SK-N-SH treated with all-trans-retinoic acid at 6 μM for 48 hours (cell line): Measurements from ENCODE around the gene GDI2.

Experiments used
- ATAC-seq: fragments of 200-7000 bp; cut with Tn5 transposase; 3 replicates; pipeline ENCODE4 v1.9.1; 2020; ENCODE audit warnings: mild to moderate bottlenecking, moderate library complexity
- BACH2 ChIP-seq: fragments of 250-450 bp; sonication (Bioruptor Pico); IDR thresholded peaks from 2 replicates; pipeline ENCODE4 v1.9.0; 2021; ENCODE audit warnings: mild to moderate bottlenecking, borderline replicate concordance
- PPARA ChIP-seq: fragments of 250-450 bp; sonication (Bioruptor Pico); IDR thresholded peaks from 2 replicates; pipeline ENCODE4 v1.5.0; 2020; ENCODE audit warnings: mild to moderate bottlenecking, borderline replicate concordance
- TCF4 ChIP-seq: fragments of 250-450 bp; sonication (Bioruptor Pico); IDR thresholded peaks from 2 replicates; pipeline ENCODE4 v1.8.0; 2021; ENCODE audit warnings: mild to moderate bottlenecking, moderate library complexity, borderline replicate concordance

Gene GDI2

DNA sequence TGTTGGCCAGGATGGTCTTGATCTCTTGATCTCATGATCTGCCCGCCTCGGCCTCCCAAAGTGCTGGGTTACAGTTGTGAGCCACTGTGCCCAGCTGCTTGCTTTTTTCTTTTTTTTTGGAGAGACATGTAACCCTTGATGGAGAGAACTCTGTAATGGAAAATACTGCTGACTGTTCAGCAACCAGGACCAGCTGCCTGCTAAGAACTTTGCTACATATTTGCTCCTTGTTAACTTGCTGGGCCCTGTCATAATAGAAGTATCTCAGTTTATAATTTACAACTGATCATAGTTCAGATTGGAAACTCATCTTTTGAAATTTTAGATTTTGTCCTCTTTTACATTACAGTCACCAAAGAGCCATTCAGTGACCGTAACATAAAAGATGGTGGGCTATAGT is 93.7 kb downstream of the GDI2 start:
- TF ChIP-seq PPARA, result no peak
- TF ChIP-seq TCF4, result no peak
- TF ChIP-seq BACH2 (CRISPR knock-in tag), result no peak
- no peak for ATAC-seq
